Loucy (cell line): ENCODE data around the gene PRM2.

Experiments
- H2AFZ ChIP-seq: fragments of 200-600 bp; sonication (generic); 2 replicates; pipeline ENCODE4 v1.6.0; 2016; ENCODE audit warnings: antibody characterized with exemption, mild to moderate bottlenecking, low read length, moderate library complexity
- H3F3A ChIP-seq: fragments of 200-600 bp; 2 replicates; pipeline ENCODE4 v1.6.0; 2016; ENCODE audit warnings: antibody characterized with exemption, low read depth, mild to moderate bottlenecking
- H3K27me3 ChIP-seq: fragments of 200-600 bp; sonication (generic); 2 replicates; pipeline ENCODE4 v1.6.1; 2014; ENCODE audit warnings: low read length, mild to moderate bottlenecking; ENCODE audit not compliant: insufficient read depth, poor library complexity, severe bottlenecking
- H3K36me3 ChIP-seq: fragments of 200-600 bp; sonication (generic); 2 replicates; pipeline ENCODE4 v1.6.1; 2016; ENCODE audit warnings: low read length; ENCODE audit not compliant: insufficient read depth
- H3K4me1 ChIP-seq: fragments of 200-600 bp; sonication (generic); 2 replicates; pipeline ENCODE4 v1.5.1; 2014; ENCODE audit warnings: low read length, mild to moderate bottlenecking; ENCODE audit not compliant: insufficient read depth, poor library complexity, severe bottlenecking
- H3K4me2 ChIP-seq: fragments of 200-600 bp; sonication (generic); 2 replicates; pipeline ENCODE4 v1.6.0; 2014; ENCODE audit warnings: antibody characterized with exemption, low read length, low read depth, mild to moderate bottlenecking; ENCODE audit not compliant: poor library complexity, severe bottlenecking
- H3K4me3 ChIP-seq: fragments of 200-600 bp; sonication (generic); 2 replicates; pipeline ENCODE4 v1.5.1; 2014; ENCODE audit warnings: low read length, mild to moderate bottlenecking, mixed read lengths; ENCODE audit not compliant: poor library complexity, severe bottlenecking
- H3K79me2 ChIP-seq: fragments of 200-600 bp; sonication (generic); 2 replicates; pipeline ENCODE4 v1.6.1; 2014; ENCODE audit warnings: low read length; ENCODE audit not compliant: insufficient read depth
- H3K9ac ChIP-seq: fragments of 200-600 bp; sonication (generic); 2 replicates; pipeline ENCODE4 v1.6.0; 2014; ENCODE audit warnings: mild to moderate bottlenecking, low read depth, low read length, moderate library complexity; ENCODE audit not compliant: poor library complexity, severe bottlenecking
- H3K9me2 ChIP-seq: fragments of 200-600 bp; sonication (generic); replicated peaks from 2 replicates; pipeline ENCODE4 v1.6.1; 2016; ENCODE audit warnings: low read depth, low read length, mixed read lengths
- H3K9me3 ChIP-seq: fragments of 200-600 bp; sonication (generic); 2 replicates; pipeline ENCODE4 v1.6.1; 2014; ENCODE audit warnings: mild to moderate bottlenecking, antibody characterized with exemption, low read length, low read depth; ENCODE audit not compliant: insufficient read depth
- H4K20me1 ChIP-seq: fragments of 200-600 bp; sonication (generic); 2 replicates; pipeline ENCODE4 v1.6.0; 2014; ENCODE audit warnings: antibody characterized with exemption, low read length, mild to moderate bottlenecking; ENCODE audit not compliant: insufficient read depth, poor library complexity, severe bottlenecking
- EZH2phosphoT487 ChIP-seq: fragments of 200-600 bp; IDR thresholded peaks from 2 replicates; pipeline ENCODE4 v1.6.1; 2018; ENCODE audit warnings: antibody characterized with exemption, mild to moderate bottlenecking, moderate library complexity, borderline replicate concordance
- TF ChIP-seq, protein P1 (sequence below): fragments of 200-600 bp; sonication (generic); conservative IDR thresholded peaks from 2 replicates; pipeline ENCODE4 v1.5.1; 2014; ENCODE audit warnings: mild to moderate bottlenecking, antibody characterized with exemption, low read length

PRM2 gene

DNA sequence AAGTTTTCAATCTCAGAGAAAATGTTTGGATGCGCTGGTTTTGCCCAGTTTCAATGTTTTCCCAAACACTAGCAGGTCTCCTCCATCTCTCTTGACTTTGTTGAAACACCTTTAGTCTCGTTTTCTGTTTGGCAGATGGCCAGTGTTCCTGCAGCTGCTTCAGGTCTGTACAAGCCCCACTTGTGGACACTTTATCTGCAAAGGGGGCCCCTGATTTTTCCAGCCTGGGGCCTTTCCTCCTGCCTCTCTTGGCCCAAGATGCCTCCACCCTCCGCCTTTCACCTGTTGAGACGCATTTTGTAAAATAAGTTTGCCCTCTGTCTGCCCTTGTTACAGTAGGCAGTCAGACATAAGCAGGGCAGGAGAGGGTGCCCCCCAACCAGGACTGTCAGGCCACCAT, 26.7 kb upstream of the PRM2 start:
- H4K20me1 ChIP-seq: no peaks in the 10 kb centered on the region
- no peaks in the 10 kb centered on the region for H3K36me3 ChIP-seq
- no peak overlapping the region for H2AFZ ChIP-seq
- H3K4me2 ChIP-seq: no peak overlapping the region
- H3K4me1 ChIP-seq: peaks cover 10% of the 10 kb centered on the region
- H3K9me2 ChIP-seq: no peaks in the 10 kb centered on the region
- H3K79me2 ChIP-seq: no peaks in the 10 kb centered on the region
- H3K4me3 ChIP-seq: no peak overlapping the region
- no peak overlapping the region for H3K9ac ChIP-seq
- no peaks in the 10 kb centered on the region for H3K9me3 ChIP-seq
- H3F3A ChIP-seq: no peaks in the 10 kb centered on the region
- no peaks in the 10 kb centered on the region for H3K27me3 ChIP-seq
- no peak for TF ChIP-seq EZH2phosphoT487
- TF ChIP-seq, protein P1, sequence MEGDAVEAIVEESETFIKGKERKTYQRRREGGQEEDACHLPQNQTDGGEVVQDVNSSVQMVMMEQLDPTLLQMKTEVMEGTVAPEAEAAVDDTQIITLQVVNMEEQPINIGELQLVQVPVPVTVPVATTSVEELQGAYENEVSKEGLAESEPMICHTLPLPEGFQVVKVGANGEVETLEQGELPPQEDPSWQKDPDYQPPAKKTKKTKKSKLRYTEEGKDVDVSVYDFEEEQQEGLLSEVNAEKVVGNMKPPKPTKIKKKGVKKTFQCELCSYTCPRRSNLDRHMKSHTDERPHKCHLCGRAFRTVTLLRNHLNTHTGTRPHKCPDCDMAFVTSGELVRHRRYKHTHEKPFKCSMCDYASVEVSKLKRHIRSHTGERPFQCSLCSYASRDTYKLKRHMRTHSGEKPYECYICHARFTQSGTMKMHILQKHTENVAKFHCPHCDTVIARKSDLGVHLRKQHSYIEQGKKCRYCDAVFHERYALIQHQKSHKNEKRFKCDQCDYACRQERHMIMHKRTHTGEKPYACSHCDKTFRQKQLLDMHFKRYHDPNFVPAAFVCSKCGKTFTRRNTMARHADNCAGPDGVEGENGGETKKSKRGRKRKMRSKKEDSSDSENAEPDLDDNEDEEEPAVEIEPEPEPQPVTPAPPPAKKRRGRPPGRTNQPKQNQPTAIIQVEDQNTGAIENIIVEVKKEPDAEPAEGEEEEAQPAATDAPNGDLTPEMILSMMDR: no peak

DNA sequence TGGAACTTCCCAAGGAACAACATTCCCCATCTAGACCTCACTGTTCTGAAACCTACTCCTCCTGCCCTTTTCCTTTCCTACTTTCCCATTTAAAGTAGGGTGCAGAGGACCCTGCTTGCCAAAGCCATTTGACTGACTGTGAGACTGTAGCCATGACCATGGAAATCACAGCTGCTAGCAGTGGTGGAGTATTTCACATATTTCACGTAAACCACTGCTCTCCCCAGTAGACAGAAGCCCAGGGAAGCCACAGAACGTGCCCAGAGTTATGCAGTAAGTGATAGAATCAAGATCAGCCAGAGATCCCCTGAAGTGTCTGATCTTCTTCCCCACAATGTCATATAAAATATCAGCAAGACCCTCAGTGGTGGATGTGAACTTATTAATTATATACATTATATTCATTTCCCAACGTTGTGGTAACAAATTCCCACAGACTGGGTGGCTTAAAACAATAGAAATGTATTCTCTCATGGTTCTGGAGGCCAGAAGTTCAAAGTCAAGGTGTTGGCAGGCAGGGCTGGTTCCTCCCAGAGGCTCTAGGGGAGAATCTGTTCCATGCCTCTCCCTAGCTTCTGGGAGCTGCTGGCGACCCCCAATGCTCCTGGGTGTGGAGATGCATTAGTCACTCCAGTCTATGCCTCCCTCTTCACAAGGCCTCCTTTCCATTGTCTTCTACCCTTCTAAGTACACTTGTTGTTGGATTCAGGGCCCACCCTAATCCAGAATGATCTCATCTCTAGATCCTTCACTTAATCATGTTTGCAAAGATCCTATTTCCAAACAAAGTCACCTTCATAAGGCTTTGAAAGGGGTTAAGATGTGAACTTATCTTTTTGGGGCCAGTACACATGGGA, 25.6 kb upstream of the PRM2 start:
- peaks cover 18% of the 10 kb centered on the region for H3K4me1 ChIP-seq
- H3K27me3 ChIP-seq: no peaks in the 10 kb centered on the region
- H3K79me2 ChIP-seq: no peaks in the 10 kb centered on the region
- H3K4me2 ChIP-seq: no peak overlapping the region
- no peak overlapping the region for H3K9ac ChIP-seq
- H3K9me2 ChIP-seq: no peaks in the 10 kb centered on the region
- H3K36me3 ChIP-seq: no peaks in the 10 kb centered on the region
- TF ChIP-seq EZH2phosphoT487: no peak
- TF ChIP-seq, protein P1: no peak
- H4K20me1 ChIP-seq: no peaks in the 10 kb centered on the region
- H3F3A ChIP-seq: no peaks in the 10 kb centered on the region
- H3K4me3 ChIP-seq: no peak overlapping the region
- no peak overlapping the region for H2AFZ ChIP-seq
- H3K9me3 ChIP-seq: no peaks in the 10 kb centered on the region

DNA sequence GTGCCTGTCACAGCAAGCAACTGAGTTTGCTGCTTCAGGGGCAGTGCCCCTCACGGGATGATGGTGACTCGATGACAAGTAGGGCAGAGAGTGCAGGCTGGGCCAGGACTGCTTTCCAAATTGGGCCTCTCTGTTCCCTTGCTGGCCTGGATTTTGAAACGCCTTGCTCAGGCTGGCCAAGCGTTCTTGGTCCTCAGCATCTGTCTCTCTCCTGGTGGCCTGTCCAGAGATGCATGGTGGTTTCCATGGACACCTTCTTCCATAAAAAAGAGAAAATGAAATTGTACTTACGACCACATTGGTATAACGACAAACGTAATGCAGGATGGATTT, 24.2 kb upstream of the PRM2 start:
- Histone ChIP-seq H3K9me3 (no peaks in the 10 kb centered on the region), H3F3A (no peaks in the 10 kb centered on the region), H2AFZ (no peak overlapping the region), H3K9ac (no peak overlapping the region), H3K4me1 (peaks cover 25% of the 10 kb centered on the region), H3K36me3 (no peaks in the 10 kb centered on the region), H4K20me1 (no peaks in the 10 kb centered on the region), H3K9me2 (no peaks in the 10 kb centered on the region), H3K79me2 (no peaks in the 10 kb centered on the region), H3K4me3 (no peak overlapping the region), H3K27me3 (no peaks in the 10 kb centered on the region), H3K4me2 (no peak overlapping the region)
- no peak for TF ChIP-seq EZH2phosphoT487
- TF ChIP-seq, protein P1: no peak
